SIG-M5 treated with dmso at 0.1 percent for 504 hours (cell line): ENCODE results near the gene GNPAT.

Experiments
- DNase-seq: peaks from one replicate; lab custom pipeline; 2025; ENCODE audit not compliant: unreplicated experiment; lab: John Stamatoyannopoulos, UW

Gene GNPAT

GRCh38 chr1:231241750-231242149, 738 bp downstream of the GNPAT start:
- peak; percentile 69 for DNase-seq

GRCh38 chr1:231242516-231243198, 1.6 kb downstream of the GNPAT start:
- DNase-seq, result peak; percentile 70

- DNase-seq, result no peak
These were observed 7.8 kb downstream of the GNPAT start for GRCh38 chr1:231248778-231249177.

- no peak for DNase-seq
These were observed 11.3 kb downstream of the GNPAT start for GRCh38 chr1:231252336-231252735.

- DNase-seq, result no peak
These were observed 19.3 kb downstream of the GNPAT start for GRCh38 chr1:231260351-231260750.

- no peak for DNase-seq
These were observed 23.6 kb downstream of the GNPAT start for GRCh38 chr1:231264642-231265041.

GRCh38 chr1:231265379-231265778, 24.4 kb downstream of the GNPAT start:
- no peak for DNase-seq

- DNase-seq, result no peak
These were observed 25.9 kb downstream of the GNPAT start for GRCh38 chr1:231266811-231267322.

- DNase-seq, result no peak
These were observed 31.2 kb downstream of the GNPAT start for GRCh38 chr1:231272173-231272572.

- DNase-seq, result no peak
These were observed 31.9 kb downstream of the GNPAT start for GRCh38 chr1:231272880-231273279.

- DNase-seq, result no peak
These were observed 33.3 kb downstream of the GNPAT start for GRCh38 chr1:231274119-231274825.

- no peak for DNase-seq
These were observed 37.2 kb downstream of the GNPAT start for GRCh38 chr1:231278100-231278790.

GRCh38 chr1:231279081-231279480, 38.1 kb downstream of the GNPAT start:
- no peak for DNase-seq

GRCh38 chr1:231279683-231280082, 38.7 kb downstream of the GNPAT start:
- peak; percentile 72 for DNase-seq

- no peak for DNase-seq
These were observed 43.4 kb downstream of the GNPAT start for GRCh38 chr1:231284441-231284840.

GRCh38 chr1:231286603-231287002, 45.6 kb downstream of the GNPAT start:
- no peak for DNase-seq

- DNase-seq, result no peak
These were observed 54.9 kb downstream of the GNPAT start for GRCh38 chr1:231295938-231296337.

- DNase-seq, result no peak
These were observed 61.0 kb downstream of the GNPAT start for GRCh38 chr1:231301990-231302389.

- no peak for DNase-seq
These were observed 69.5 kb downstream of the GNPAT start for GRCh38 chr1:231310391-231310934.

- DNase-seq, result no peak
These were observed 70.9 kb downstream of the GNPAT start for GRCh38 chr1:231311720-231312431.

GRCh38 chr1:231312432-231312788, 71.4 kb downstream of the GNPAT start:
- DNase-seq, result no peak
